Nephron progenitor cell (in vitro differentiated cells): ENCODE measurements around the gene HID1.

Experiments used
- DNase-seq: peaks from one replicate; pipeline ENCODE4 v3.0.0; 2021
- H3K27ac Mint-ChIP-seq: 2 replicates; pipeline ENCODE4 v1.8.0; 2021; ENCODE audit warnings: mild to moderate bottlenecking, moderate library complexity, mixed read lengths
- H3K27me3 Mint-ChIP-seq: 2 replicates; pipeline ENCODE4 v1.8.0; 2021; ENCODE audit warnings: mild to moderate bottlenecking, low read depth, mixed read lengths; ENCODE audit not compliant: poor library complexity
- H3K36me3 Mint-ChIP-seq: 2 replicates; pipeline ENCODE4 v1.8.0; 2021; ENCODE audit warnings: low read depth, mixed read lengths
- H3K4me1 Mint-ChIP-seq: 2 replicates; pipeline ENCODE4 v1.8.0; 2021; ENCODE audit warnings: mixed read lengths
- H3K4me3 Mint-ChIP-seq: 2 replicates; pipeline ENCODE4 v1.8.0; 2021; ENCODE audit warnings: mild to moderate bottlenecking, moderate library complexity, mixed read lengths
- H3K9me3 Mint-ChIP-seq: 2 replicates; pipeline ENCODE4 v1.8.0; 2021; ENCODE audit warnings: mild to moderate bottlenecking, moderate library complexity, mixed read lengths
- CTCF ChIP-seq: fragments of 200-600 bp; sonication (generic); IDR thresholded peaks from 2 replicates; pipeline ENCODE4 v1.5.0; 2021; ENCODE audit warnings: antibody characterized with exemption

HID1 gene

GRCh38 chr17:74951065-74951464 is 21.5 kb downstream of the HID1 start:
- H3K36me3 Mint-ChIP-seq = no peaks in the 10 kb centered on the region
- DNase-seq = no peak
- H3K27me3 Mint-ChIP-seq = peaks cover 69% of the 10 kb centered on the region
- no peak overlapping the region for H3K27ac Mint-ChIP-seq
- TF ChIP-seq CTCF = no peak
- peaks cover 4% of the 10 kb centered on the region for H3K4me1 Mint-ChIP-seq
- no peaks in the 10 kb centered on the region for H3K9me3 Mint-ChIP-seq
- H3K4me3 Mint-ChIP-seq = no peak overlapping the region

- peaks cover 69% of the 10 kb centered on the region for H3K27me3 Mint-ChIP-seq
- no peaks in the 10 kb centered on the region for H3K9me3 Mint-ChIP-seq
- H3K27ac Mint-ChIP-seq = no peak overlapping the region
- peaks cover 8% of the 10 kb centered on the region for H3K4me1 Mint-ChIP-seq
- H3K4me3 Mint-ChIP-seq = no peak overlapping the region
- TF ChIP-seq CTCF = no peak
- no peak for DNase-seq
- H3K36me3 Mint-ChIP-seq = no peaks in the 10 kb centered on the region
These were observed 22.4 kb downstream of the HID1 start for GRCh38 chr17:74950207-74950606.

DNA sequence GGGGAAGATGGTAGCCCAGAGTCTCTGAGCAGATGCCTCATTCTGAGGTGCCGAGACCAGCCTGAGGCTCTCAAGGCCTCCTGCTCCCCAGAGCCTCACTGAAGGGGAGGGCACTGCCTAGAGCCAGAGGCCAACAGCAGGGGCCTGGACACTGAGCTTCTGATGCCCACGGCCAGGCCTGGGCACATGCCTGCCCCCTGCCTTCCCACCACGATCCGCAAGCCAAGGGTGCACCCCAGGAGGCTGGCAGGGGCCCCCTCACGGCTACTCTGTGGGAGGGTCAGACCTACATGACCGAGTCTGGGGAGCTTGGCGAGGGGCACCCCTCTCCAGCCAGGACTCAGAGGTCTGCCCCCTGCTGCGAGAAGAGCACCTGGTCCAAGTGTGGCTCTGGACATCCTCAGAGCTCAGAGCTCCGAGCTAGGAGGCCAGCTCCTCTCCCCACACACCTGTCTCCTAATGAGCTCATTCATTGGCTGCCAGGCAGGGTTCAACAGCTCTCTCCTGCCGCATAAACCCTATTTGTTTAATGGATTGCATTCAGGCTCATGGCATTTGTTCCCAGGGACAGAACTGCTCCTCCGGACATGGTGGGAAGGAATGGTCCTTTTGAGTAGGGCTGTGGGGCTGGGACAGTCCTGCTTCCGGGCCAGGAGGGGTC is 23.0 kb downstream of the HID1 start:
- no peak for TF ChIP-seq CTCF
- no peak for DNase-seq
- Mint-ChIP-seq H3K9me3 (no peaks in the 10 kb centered on the region), H3K27me3 (peaks cover 72% of the 10 kb centered on the region), H3K4me1 (peaks cover 11% of the 10 kb centered on the region), H3K36me3 (no peaks in the 10 kb centered on the region), H3K27ac (no peak overlapping the region), H3K4me3 (no peak overlapping the region)

GRCh38 chr17:74947041-74947754 is 25.4 kb downstream of the HID1 start:
- H3K36me3 Mint-ChIP-seq = no peaks in the 10 kb centered on the region
- H3K27ac Mint-ChIP-seq = no peak overlapping the region
- TF ChIP-seq CTCF = no peak
- no peaks in the 10 kb centered on the region for H3K9me3 Mint-ChIP-seq
- H3K4me1 Mint-ChIP-seq = peaks cover 6% of the 10 kb centered on the region
- H3K4me3 Mint-ChIP-seq = no peak overlapping the region
- no peak for DNase-seq
- H3K27me3 Mint-ChIP-seq = peaks cover 80% of the 10 kb centered on the region

GRCh38 chr17:74946641-74947040 is 25.9 kb downstream of the HID1 start:
- peaks cover 6% of the 10 kb centered on the region for H3K4me1 Mint-ChIP-seq
- DNase-seq = no peak
- no peak overlapping the region for H3K4me3 Mint-ChIP-seq
- no peaks in the 10 kb centered on the region for H3K36me3 Mint-ChIP-seq
- H3K27me3 Mint-ChIP-seq = peaks cover 85% of the 10 kb centered on the region
- TF ChIP-seq CTCF = no peak
- no peak overlapping the region for H3K27ac Mint-ChIP-seq
- no peaks in the 10 kb centered on the region for H3K9me3 Mint-ChIP-seq

- DNase-seq = no peak
- H3K4me1 Mint-ChIP-seq = peaks cover 6% of the 10 kb centered on the region
- H3K36me3 Mint-ChIP-seq = no peaks in the 10 kb centered on the region
- peaks cover 85% of the 10 kb centered on the region for H3K27me3 Mint-ChIP-seq
- H3K4me3 Mint-ChIP-seq = no peak overlapping the region
- TF ChIP-seq CTCF = no peak
- no peak overlapping the region for H3K27ac Mint-ChIP-seq
- H3K9me3 Mint-ChIP-seq = no peaks in the 10 kb centered on the region
These were observed 27.0 kb downstream of the HID1 start for GRCh38 chr17:74945543-74945942.
